Mesothelial cell of epicardium (in vitro differentiated cells): ENCODE data around the gene KCNS3. TPM values are rescaled to one million over a fixed set of nuclear protein-coding genes. Genes with fewer than 3 reads are reported as not detected.

Experiments used
- DNase-seq, 2 experiments: peaks; one replicate each; pipeline ENCODE4 v3.0.0; 2021; ENCODE audit warnings: low spot score in 2 of 2; ENCODE audit not compliant: unreplicated experiment in 2 of 2
- H3K27ac Mint-ChIP-seq: 2 replicates; pipeline ENCODE4 v1.8.0; 2021; ENCODE audit warnings: mixed read lengths
- H3K27me3 Mint-ChIP-seq: 2 replicates; pipeline ENCODE4 v1.8.0; 2021; ENCODE audit warnings: low read depth, mixed read lengths
- H3K36me3 Mint-ChIP-seq: 2 replicates; pipeline ENCODE4 v1.8.0; 2021; ENCODE audit warnings: mixed read lengths
- H3K4me1 Mint-ChIP-seq: 2 replicates; pipeline ENCODE4 v1.8.0; 2021; ENCODE audit warnings: mixed read lengths
- H3K4me3 Mint-ChIP-seq: 2 replicates; pipeline ENCODE4 v1.8.0; 2021; ENCODE audit warnings: mild to moderate bottlenecking, moderate library complexity, mixed read lengths
- H3K9me3 Mint-ChIP-seq: 2 replicates; pipeline ENCODE4 v1.8.0; 2021; ENCODE audit warnings: mixed read lengths
- total RNA-seq: library from RNA; stranded (reverse); gene quantifications from 3 replicates; pipeline ENCODE4 v1.2.1, GENCODE V29; 2021
- TF ChIP-seq, protein P1 (sequence below): fragments of 200-600 bp; sonication (generic); IDR thresholded peaks from one replicate; pipeline ENCODE4 v1.5.0; 2021; ENCODE audit warnings: antibody characterized with exemption; ENCODE audit not compliant: unreplicated experiment

The KCNS3 gene
- total RNA-seq, 1 donor from 2014 or later: 2.4 TPM

DNA sequence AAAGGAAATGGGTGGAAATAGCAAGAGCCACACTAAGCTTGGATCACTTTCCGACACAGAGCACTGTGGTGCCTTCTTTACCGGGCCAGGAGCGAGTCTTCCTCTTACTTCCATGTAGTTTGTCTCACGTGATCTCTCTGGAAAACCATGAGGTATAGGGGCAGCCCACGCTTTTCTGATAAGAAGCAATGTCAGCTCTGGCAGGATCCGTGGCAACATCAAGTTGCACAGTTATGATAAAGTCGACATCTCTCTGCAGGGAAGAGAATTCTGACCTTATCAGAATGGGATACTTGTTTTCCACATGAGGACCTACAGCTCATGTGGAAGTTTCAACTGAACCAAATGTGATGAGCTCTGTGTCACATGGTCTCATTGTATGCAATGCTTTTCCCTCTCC is 32.7 kb upstream of the KCNS3 start:
- peaks cover 38% of the 10 kb centered on the region for H3K27me3 Mint-ChIP-seq
- H3K9me3 Mint-ChIP-seq: no peaks in the 10 kb centered on the region

GRCh38 chr2:17846676-17847075 is 31.8 kb upstream of the KCNS3 start:
- no peaks in the 10 kb centered on the region for H3K36me3 Mint-ChIP-seq
- no peaks in the 10 kb centered on the region for H3K9me3 Mint-ChIP-seq
- H3K4me1 Mint-ChIP-seq: no peaks in the 10 kb centered on the region
- DNase-seq: no peak
- no peak overlapping the region for H3K27ac Mint-ChIP-seq
- TF ChIP-seq, protein P1, sequence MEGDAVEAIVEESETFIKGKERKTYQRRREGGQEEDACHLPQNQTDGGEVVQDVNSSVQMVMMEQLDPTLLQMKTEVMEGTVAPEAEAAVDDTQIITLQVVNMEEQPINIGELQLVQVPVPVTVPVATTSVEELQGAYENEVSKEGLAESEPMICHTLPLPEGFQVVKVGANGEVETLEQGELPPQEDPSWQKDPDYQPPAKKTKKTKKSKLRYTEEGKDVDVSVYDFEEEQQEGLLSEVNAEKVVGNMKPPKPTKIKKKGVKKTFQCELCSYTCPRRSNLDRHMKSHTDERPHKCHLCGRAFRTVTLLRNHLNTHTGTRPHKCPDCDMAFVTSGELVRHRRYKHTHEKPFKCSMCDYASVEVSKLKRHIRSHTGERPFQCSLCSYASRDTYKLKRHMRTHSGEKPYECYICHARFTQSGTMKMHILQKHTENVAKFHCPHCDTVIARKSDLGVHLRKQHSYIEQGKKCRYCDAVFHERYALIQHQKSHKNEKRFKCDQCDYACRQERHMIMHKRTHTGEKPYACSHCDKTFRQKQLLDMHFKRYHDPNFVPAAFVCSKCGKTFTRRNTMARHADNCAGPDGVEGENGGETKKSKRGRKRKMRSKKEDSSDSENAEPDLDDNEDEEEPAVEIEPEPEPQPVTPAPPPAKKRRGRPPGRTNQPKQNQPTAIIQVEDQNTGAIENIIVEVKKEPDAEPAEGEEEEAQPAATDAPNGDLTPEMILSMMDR: no peak
- no peak overlapping the region for H3K4me3 Mint-ChIP-seq
- H3K27me3 Mint-ChIP-seq: peaks cover 34% of the 10 kb centered on the region

More for the DNA sequence above, 32.7 kb upstream of the KCNS3 start:
- Mint-ChIP-seq H3K36me3 (no peaks in the 10 kb centered on the region), H3K4me3 (no peak overlapping the region), H3K27ac (no peak overlapping the region), H3K4me1 (no peaks in the 10 kb centered on the region)
- TF ChIP-seq, protein P1: no peak
- DNase-seq: no peak

DNA sequence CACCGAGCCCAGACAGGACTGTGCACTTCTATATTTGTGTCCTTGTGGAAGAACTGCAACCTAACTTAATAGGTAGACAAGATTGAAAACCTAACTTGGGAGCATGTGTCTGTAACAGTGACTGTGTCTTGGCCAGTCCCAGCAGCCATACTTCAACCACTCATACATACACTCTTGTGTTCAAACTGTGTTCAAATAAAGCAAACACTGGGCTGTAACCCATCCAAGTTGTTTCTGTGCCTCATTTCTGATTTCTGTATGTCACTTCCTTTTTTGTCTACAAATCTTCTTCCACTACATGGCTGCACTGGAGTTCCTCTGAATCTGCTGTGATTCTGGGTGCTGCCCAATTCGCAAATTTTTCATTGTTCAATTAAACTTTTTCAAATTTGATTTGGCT is 31.2 kb upstream of the KCNS3 start:
- H3K9me3 Mint-ChIP-seq: no peaks in the 10 kb centered on the region
- H3K4me1 Mint-ChIP-seq: no peaks in the 10 kb centered on the region
- H3K36me3 Mint-ChIP-seq: no peaks in the 10 kb centered on the region
- H3K4me3 Mint-ChIP-seq: no peak overlapping the region
- no peak overlapping the region for H3K27ac Mint-ChIP-seq
- H3K27me3 Mint-ChIP-seq: peaks cover 31% of the 10 kb centered on the region
- TF ChIP-seq, protein P1: no peak
- DNase-seq: no peak

DNA sequence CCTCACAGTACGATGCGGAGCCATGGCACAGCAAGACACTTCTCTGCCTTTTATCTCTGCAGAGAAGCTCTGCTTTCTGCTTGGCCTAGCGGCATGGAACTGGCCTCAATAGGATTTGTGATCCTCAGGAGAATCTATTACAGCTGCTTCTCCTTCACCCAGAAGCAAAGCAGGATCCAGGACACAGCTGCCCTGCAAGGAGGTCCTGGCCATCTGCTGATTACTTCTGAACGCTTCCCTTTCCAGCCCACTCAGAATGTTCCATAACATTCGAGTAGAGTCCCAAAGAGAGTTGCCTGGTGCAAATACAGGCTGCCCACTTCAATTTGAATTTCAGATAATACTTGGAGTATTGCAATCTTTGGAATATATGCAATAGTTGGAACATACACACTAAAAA is 29.2 kb upstream of the KCNS3 start:
- TF ChIP-seq, protein P1: no peak
- Mint-ChIP-seq H3K36me3 (no peaks in the 10 kb centered on the region), H3K27ac (no peak overlapping the region), H3K9me3 (no peaks in the 10 kb centered on the region), H3K4me3 (no peak overlapping the region), H3K27me3 (peaks cover 25% of the 10 kb centered on the region), H3K4me1 (no peaks in the 10 kb centered on the region)
- no peak for DNase-seq

DNA sequence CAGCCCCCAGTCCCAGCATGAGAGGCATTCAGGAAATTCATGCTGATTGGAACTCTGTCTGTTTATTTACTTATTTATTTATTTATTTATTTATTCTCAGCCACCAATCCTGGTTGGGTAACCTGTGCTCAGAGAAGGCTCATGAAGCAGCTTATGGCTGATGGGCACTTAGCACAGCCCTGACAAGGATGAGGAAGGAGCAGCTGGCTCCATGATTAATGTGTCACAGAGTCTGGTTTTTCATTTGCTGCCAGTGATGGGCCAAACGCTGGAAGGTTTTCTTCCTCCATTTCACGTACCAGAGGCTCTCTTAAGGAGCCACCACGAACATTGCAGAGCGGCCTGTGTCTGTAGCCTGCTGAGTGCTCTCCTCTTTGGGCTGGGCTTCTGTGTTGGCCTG is 28.3 kb upstream of the KCNS3 start:
- Mint-ChIP-seq H3K9me3 (no peaks in the 10 kb centered on the region), H3K27ac (no peak overlapping the region), H3K36me3 (no peaks in the 10 kb centered on the region), H3K4me3 (no peak overlapping the region), H3K27me3 (peaks cover 28% of the 10 kb centered on the region), H3K4me1 (no peaks in the 10 kb centered on the region)
- no peak for DNase-seq
- TF ChIP-seq, protein P1: no peak
